Esophagus muscularis mucosa (tissue), 3 donors: ENCODE measurements around the gene LILRB5.

Experiments used
- CTCF ChIP-seq, 3 experiments: fragments of 200-600 bp in 2 of 3; fragments of 450-650 bp in 1 of 3; sonication (generic) in 2 of 3; IDR thresholded peaks; one replicate each; pipeline ENCODE4 v1.5.1; 2017 to 2019; ENCODE audit warnings: antibody characterized with exemption in 3 of 3, mild to moderate bottlenecking in 2 of 3, moderate library complexity in 1 of 3
- POLR2A ChIP-seq: fragments of 450-650 bp; IDR thresholded peaks from one replicate; pipeline ENCODE4 v1.6.1; 2017; ENCODE audit warnings: antibody characterized with exemption, moderate library complexity, mild to moderate bottlenecking, low read depth

DNA sequence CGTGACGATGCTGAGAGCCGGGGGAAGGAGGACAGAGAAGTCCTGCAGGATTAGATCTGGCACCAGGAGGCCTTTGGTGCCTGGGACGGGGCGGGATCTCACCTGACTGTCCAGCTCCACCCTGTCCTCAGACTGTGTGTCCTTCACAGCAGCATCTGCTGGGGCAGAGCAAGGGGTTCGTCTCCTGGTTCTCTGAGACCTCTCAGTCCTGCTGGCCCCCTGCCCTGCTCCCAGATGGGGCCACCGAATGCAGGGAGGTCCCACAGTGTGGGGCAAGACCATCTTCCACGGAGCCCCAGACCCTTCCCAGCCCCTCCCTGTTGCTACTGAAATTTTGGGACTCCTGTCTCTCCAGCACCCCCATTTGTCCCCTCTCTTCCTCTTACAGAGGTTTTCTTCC, 38.8 kb downstream of the LILRB5 start:
- TF ChIP-seq CTCF (IDR thresholded peaks at IDR 0.05) (no peak), POLR2A (no peak)
